HepG2 (cell line): ENCODE results near the gene PERP. TPM values are rescaled to one million over a fixed set of nuclear protein-coding genes. Genes with fewer than 3 reads are reported as not detected.

Experiments used
- CEBPB ChIP-seq: IDR thresholded peaks from 2 replicates; pipeline ENCODE4 v1.6.1; 2011; ENCODE audit warnings: low read depth, low read length, improper control_type of control experiment, borderline replicate concordance
- ELK4 ChIP-seq: sonication (generic); formaldehyde crosslinking; IDR thresholded peaks from 2 replicates; pipeline ENCODE4 v1.9.0; 2021; ENCODE audit warnings: missing genetic modification reagents, borderline replicate concordance
- HHEX ChIP-seq: IDR thresholded peaks from 2 replicates; pipeline ENCODE4 v1.6.1; 2016; ENCODE audit warnings: control low read depth
- IRF1 ChIP-seq: sonication (generic); formaldehyde crosslinking; IDR thresholded peaks from 2 replicates; pipeline ENCODE4 v1.4.0; 2020; ENCODE audit warnings: low read depth, mild to moderate bottlenecking, missing genetic modification reagents
- LCORL ChIP-seq, 2 experiments: fragments of 450-650 bp in 1 of 2; sonication (generic) in 1 of 2; formaldehyde crosslinking in 1 of 2; IDR thresholded peaks; 2 replicates each; pipeline versions ENCODE4 v1.5.0 to v1.6.1; 2017 to 2020; ENCODE audit warnings: antibody characterized with exemption in 1 of 2, missing genetic modification reagents in 1 of 2
- MXD4 ChIP-seq: IDR thresholded peaks from 2 replicates; pipeline ENCODE4 v1.6.1; 2016; ENCODE audit warnings: mild to moderate bottlenecking, missing biosample characterization, missing genetic modification reagents
- NONO ChIP-seq, 2 experiments: fragments of 450-650 bp in 1 of 2; sonication (generic) in 1 of 2; formaldehyde crosslinking in 1 of 2; IDR thresholded peaks in 1 of 2; conservative IDR thresholded peaks in 1 of 2; 2 replicates each; pipeline versions ENCODE4 v1.6.1 to v1.8.0; 2017 to 2022; ENCODE audit warnings: mild to moderate bottlenecking in 1 of 2, missing genetic modification reagents in 1 of 2, moderate library complexity in 1 of 2
- REST ChIP-seq, 2 experiments: IDR thresholded peaks; 2 replicates each; pipeline ENCODE4 v1.6.1; 2011 to 2012; ENCODE audit warnings: low read length in 2 of 2, borderline replicate concordance in 1 of 2, low read depth in 1 of 2, mild to moderate bottlenecking in 1 of 2, moderate library complexity in 1 of 2
- RNF2 ChIP-seq: fragments of 450-650 bp; conservative IDR thresholded peaks from 2 replicates; pipeline ENCODE4 v1.6.1; 2016; ENCODE audit warnings: low read depth
- RNF219 ChIP-seq: sonication (generic); formaldehyde crosslinking; IDR thresholded peaks from 2 replicates; pipeline ENCODE4 v1.5.0; 2020; ENCODE audit warnings: mild to moderate bottlenecking, missing genetic modification reagents
- SOX5 ChIP-seq: IDR thresholded peaks from 2 replicates; pipeline ENCODE4 v1.6.1; 2016; ENCODE audit warnings: borderline replicate concordance
- SRY ChIP-seq: sonication (generic); formaldehyde crosslinking; IDR thresholded peaks from 2 replicates; pipeline ENCODE4 v1.8.0; 2022; ENCODE audit warnings: mild to moderate bottlenecking, missing genetic modification reagents
- TEF ChIP-seq: sonication (generic); formaldehyde crosslinking; IDR thresholded peaks from 2 replicates; pipeline ENCODE4 v1.5.0; 2020; ENCODE audit warnings: missing genetic modification reagents
- TFDP1 ChIP-seq: IDR thresholded peaks from 2 replicates; pipeline ENCODE4 v1.6.1; 2016; ENCODE audit warnings: missing compliant biosample characterization, missing genetic modification reagents, borderline replicate concordance
- ZNF10 ChIP-seq: sonication (generic); formaldehyde crosslinking; IDR thresholded peaks from 2 replicates; pipeline ENCODE4 v1.4.0; 2020; ENCODE audit warnings: mild to moderate bottlenecking, low read depth, missing genetic modification reagents, borderline replicate concordance
- ZNF431 ChIP-seq: sonication (generic); formaldehyde crosslinking; IDR thresholded peaks from 2 replicates; pipeline ENCODE4 v1.9.0; 2022; ENCODE audit warnings: missing genetic modification reagents, low read depth, mild to moderate bottlenecking, borderline replicate concordance
- ZNF576 ChIP-seq: sonication (generic); formaldehyde crosslinking; IDR thresholded peaks from 2 replicates; pipeline ENCODE4 v1.4.0; 2020; ENCODE audit warnings: mild to moderate bottlenecking, missing genetic modification reagents
- ZNF644 ChIP-seq: IDR thresholded peaks from 2 replicates; pipeline ENCODE4 v1.6.1; 2016; ENCODE audit warnings: low read depth
- polyA plus RNA-seq, 8 experiments: library from polyadenylated mRNA; depleted of rRNA in 3 of 8; stranded (reverse) in 7 of 8; unstranded in 1 of 8; fragments of >200 nt; fragmentation: Illumina TruSeq in 4 of 8; extraction: Trizol in 4 of 8; gene quantifications; 2 replicates each; pipeline versions ENCODE4 v1.2.1 to v1.2.3, GENCODE V29; 2011 to 2016; ENCODE audit warnings: low read depth in 4 of 8, missing spikeins in 1 of 8, mixed read lengths in 1 of 8; ENCODE audit not compliant: insufficient read depth in 1 of 8
- total RNA-seq, 5 experiments: library from RNA; depleted of rRNA; stranded (reverse); fragments of >200 nt; fragmentation: Illumina TruSeq; extraction: Trizol; gene quantifications; 2 replicates each; pipeline ENCODE4 v1.2.3, GENCODE V29; 2016; ENCODE audit warnings: low read depth in 1 of 5

PERP gene
- total and polyA plus RNA-seq, 2 of the 13 experiments (the other 11 are each of a cell fraction or from before 2014, with no cell fraction given): 26.0 to 53.0 TPM

- TF ChIP-seq SRY (CRISPR knock-in tag) (no peak), TEF (CRISPR knock-in tag) (no peak), CEBPB (0 out of 2 replicates have a peak, but pooled peaks have one; percentile 4), ZNF10 (CRISPR knock-in tag) (no peak), MXD4 (CRISPR knock-in tag) (no peak), ZNF576 (CRISPR knock-in tag) (no peak), NONO (IDR thresholded peaks at IDR 0.05) (no peak), NONO (CRISPR knock-in tag; conservative IDR thresholded peaks at IDR 0.05) (no peak), RNF2 (no peak), LCORL (IDR thresholded peaks at IDR 0.05) (no peak), LCORL (CRISPR knock-in tag; IDR thresholded peaks at IDR 0.05) (peak; percentile 22; the same call in 1 of the 2 replicates), TFDP1 (CRISPR knock-in tag) (no peak), HHEX (CRISPR knock-in tag) (no peak), ELK4 (CRISPR knock-in tag) (no peak), REST (IDR thresholded peaks at IDR 0.05; ENCODE audit: borderline replicate concordance in 1 of 2, low read depth in 1 of 2, low read length in 2 of 2) (no peak), IRF1 (CRISPR knock-in tag) (no peak), RNF219 (CRISPR knock-in tag) (no peak), SOX5 (CRISPR knock-in tag) (peak; percentile 69; the same call in 1 of the 2 replicates), ZNF431 (CRISPR knock-in tag) (no peak), ZNF644 (CRISPR knock-in tag) (no peak)
Observed at GRCh38 chr6:138087593-138088325, 19.5 kb downstream of the PERP start (continued).
